Measurements from ENCODE around the gene GREB1L.

Gene GREB1L

GRCh38 chr18:21468514-21469164, 226.6 kb downstream of the GREB1L start:
- no peak for TF ChIP-seq CTCF (conservative IDR thresholded peaks at IDR 0.05; ENCODE audit: low read depth, low read length)
- no peak overlapping the region for H3K4me3 ChIP-seq (ENCODE audit: low read length)
- no peak for DNase-seq (ENCODE audit: low read depth)

- DNase-seq (ENCODE audit: low read depth), result no peak
- H3K4me3 ChIP-seq (ENCODE audit: low read length), result no peak overlapping the region
- no peak for TF ChIP-seq CTCF (conservative IDR thresholded peaks at IDR 0.05; ENCODE audit: low read depth, low read length)
Observed at GRCh38 chr18:21472741-21473140, 230.7 kb downstream of the GREB1L start.

- H3K4me3 ChIP-seq (ENCODE audit: low read length), result no peak overlapping the region
- no peak for TF ChIP-seq CTCF (conservative IDR thresholded peaks at IDR 0.05; ENCODE audit: low read depth, low read length)
- DNase-seq (ENCODE audit: low read depth), result no peak
Observed at GRCh38 chr18:21474621-21475020, 232.6 kb downstream of the GREB1L start.

GRCh38 chr18:21479721-21480120, 237.7 kb downstream of the GREB1L start:
- TF ChIP-seq CTCF (conservative IDR thresholded peaks at IDR 0.05; ENCODE audit: low read depth, low read length), result no peak
- no peak for DNase-seq (ENCODE audit: low read depth)
- H3K4me3 ChIP-seq (ENCODE audit: low read length), result no peak overlapping the region

- no peak overlapping the region for H3K4me3 ChIP-seq (ENCODE audit: low read length)
- DNase-seq (ENCODE audit: low read depth), result no peak
- no peak for TF ChIP-seq CTCF (conservative IDR thresholded peaks at IDR 0.05; ENCODE audit: low read depth, low read length)
Observed at GRCh38 chr18:21481739-21482138, 239.7 kb downstream of the GREB1L start.

GRCh38 chr18:21483051-21483450, 241.0 kb downstream of the GREB1L start:
- TF ChIP-seq CTCF (conservative IDR thresholded peaks at IDR 0.05; ENCODE audit: low read depth, low read length), result no peak
- H3K4me3 ChIP-seq (ENCODE audit: low read length), result no peak overlapping the region
- no peak for DNase-seq (ENCODE audit: low read depth)

GRCh38 chr18:21484851-21485636, 243.0 kb downstream of the GREB1L start:
- no peak overlapping the region for H3K4me3 ChIP-seq (ENCODE audit: low read length)
- DNase-seq (ENCODE audit: low read depth), result no peak
- TF ChIP-seq CTCF (conservative IDR thresholded peaks at IDR 0.05; ENCODE audit: low read depth, low read length), result no peak

All from retinal pigment epithelial cell (primary cell).